Activated CD4-positive, CD25-positive, alpha-beta regulatory T cell treated with anti-CD3 and anti-CD28 coated beads, Interleukin-2, amount 50 U/mL, for 72 hours (primary cell): Measurements from ENCODE around the gene MINDY4.

Experiments
- DNase-seq: peaks from one replicate; pipeline ENCODE4 v3.0.0; 2021

Gene MINDY4

GRCh38 chr7:30934732-30935568 lies 163.7 kb downstream of the MINDY4 start:
- peak; percentile 16 for DNase-seq

- peak; percentile 21 for DNase-seq
Measured at GRCh38 chr7:30935569-30935877, 164.3 kb downstream of the MINDY4 start.

GRCh38 chr7:30936650-30937245 lies 165.5 kb downstream of the MINDY4 start:
- no peak for DNase-seq

- no peak for DNase-seq
Measured at GRCh38 chr7:30937416-30937815, 166.2 kb downstream of the MINDY4 start.

DNA sequence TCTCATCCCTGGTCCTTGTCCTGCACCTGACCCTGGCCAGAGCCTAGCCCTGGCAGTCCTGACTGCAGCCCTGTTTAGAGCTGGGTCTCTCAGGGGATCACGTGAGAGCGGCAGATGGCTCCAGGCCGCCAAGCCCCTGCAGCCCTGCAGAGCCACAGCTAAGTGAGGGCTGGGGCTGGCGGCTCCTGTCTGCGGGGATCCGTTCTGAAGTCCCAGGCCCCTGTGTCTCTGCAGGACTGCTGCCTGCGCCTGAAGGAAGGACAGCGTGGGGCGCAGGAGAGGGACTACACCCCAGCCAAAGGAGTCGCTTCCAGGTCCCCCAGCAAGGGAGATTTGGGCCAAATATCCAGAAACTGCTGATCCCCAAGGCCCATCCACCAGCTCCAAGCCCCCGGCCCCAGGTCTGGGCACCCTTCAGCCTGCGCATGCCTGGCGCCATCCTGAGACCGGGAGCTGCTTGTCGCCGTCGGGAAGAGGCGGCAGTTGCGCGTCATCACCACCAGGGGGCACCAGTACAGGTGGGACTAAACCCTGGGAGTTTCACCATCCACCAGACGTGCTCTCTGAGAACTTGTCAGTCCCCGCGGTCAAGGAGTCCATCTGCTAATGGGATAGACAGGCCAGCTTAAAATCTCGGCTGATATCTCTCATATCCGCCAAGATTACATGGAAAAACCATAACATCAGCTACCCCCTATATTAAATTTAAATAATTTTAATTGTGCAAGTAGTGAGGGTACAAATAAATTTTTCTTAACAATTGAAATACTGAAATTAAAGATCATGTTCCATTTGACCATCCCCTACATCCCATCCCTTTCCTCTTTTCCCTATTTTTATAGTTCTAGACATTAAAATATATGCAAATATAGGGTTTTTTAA lies 167.5 kb downstream of the MINDY4 start:
- DNase-seq = peak; percentile 74

- no peak for DNase-seq
Measured at GRCh38 chr7:30941582-30942323, 170.5 kb downstream of the MINDY4 start.
